ENCODE measurements around the gene CPT1C.

CPT1C gene

GRCh38 chr19:49763230-49763629, 72.3 kb downstream of the CPT1C start, which contains the start of gene TSKS:
TSS of gene TSKS (minus strand) at chr19:49763306. CDS start at chr19:49763247, 59 bp downstream.
- DNase-seq = no peak
